Measurements from ENCODE around the gene ALMS1. TPM values are rescaled to one million over a fixed set of nuclear protein-coding genes. Genes with fewer than 3 reads are reported as not detected.

The ALMS1 gene
- total and polyA plus RNA-seq, 2 of the 8 experiments (the other 6 are each of a cell fraction or from before 2014, with no cell fraction given): 21.8 to 45.6 TPM

GRCh38 chr2:73594251-73594650, 208.6 kb downstream of the ALMS1 start:
- H3K27ac ChIP-seq (ENCODE audit: low read depth, low read length): no peak overlapping the region
- WGBS, 2 experiments (ENCODE audit: extremely low coverage in 1 of 2, insufficient coverage in 1 of 2, insufficient read length in 1 of 2, insufficient replicate concordance in 2 of 2, low coverage in 1 of 2, low lambda C conversion rate in 2 of 2, missing lambda C conversion rate in 1 of 2): 98% methylated on average over 2 of the region's 2 CpGs; no CpG with 5 or more reads in 1 of the 2 experiments
- no peak overlapping the region for H4K5ac ChIP-seq (ENCODE audit: insufficient read length, low read depth, low read length)
- H4K8ac ChIP-seq (ENCODE audit: extremely low read depth, insufficient read depth, low read length): no peak overlapping the region
- H3K23me2 ChIP-seq (ENCODE audit: low read depth, low read length): no peaks in the 10 kb centered on the region
- FAIRE-seq (no peak), DNase-seq (ENCODE audit: low read depth in 1 of 2, low spot score in 2 of 2) (no peak)
- no peaks in the 10 kb centered on the region for H3K4me1 ChIP-seq (replicated peaks in 1 of 4; ENCODE audit: control insufficient read depth in 3 of 4, insufficient read depth in 4 of 4, low read length in 3 of 4)
- H3K36me3 ChIP-seq (ENCODE audit: control insufficient read depth in 2 of 4, insufficient read depth in 4 of 4, low read length in 3 of 4): no peaks in the 10 kb centered on the region
- H3K27me3 ChIP-seq (replicated peaks in 1 of 4; ENCODE audit: control insufficient read depth in 3 of 4, extremely low read depth in 1 of 4, insufficient read depth in 3 of 4, low read length in 3 of 4): no peaks in the 10 kb centered on the region
- H3K4me2 ChIP-seq (ENCODE audit: insufficient read depth in 1 of 2, low read depth in 2 of 2, low read length in 2 of 2): no peak overlapping the region
- CTCF ChIA-PET (ENCODE audit: partially characterized antibody): no interaction called here
- no peak overlapping the region for H2BK20ac ChIP-seq (ENCODE audit: low read length)
- H4K91ac ChIP-seq (replicated peaks; ENCODE audit: insufficient read length, low read length): no peak overlapping the region
- H2BK15ac ChIP-seq (ENCODE audit: low read length): no peak overlapping the region
- 0 out of 4 replicates have a peak, but pooled peaks cover 0 to 2% of the 10 kb centered on the region in 2 experiments for H3K9me3 ChIP-seq (ENCODE audit: insufficient read depth in 2 of 2, low read depth in 1 of 2, low read length in 1 of 2)
- no peak overlapping the region for H2BK5ac ChIP-seq (ENCODE audit: low read depth, low read length)
- H3K79me2 ChIP-seq (ENCODE audit: control insufficient read depth in 1 of 2, insufficient read depth in 2 of 2, low read length in 2 of 2): no peaks in the 10 kb centered on the region
- no peak overlapping the region for H2BK120ac ChIP-seq (replicated peaks; ENCODE audit: low read depth, low read length)
- H2BK12ac ChIP-seq (ENCODE audit: low read depth, low read length): no peak overlapping the region
- no peak overlapping the region for H3K14ac ChIP-seq (ENCODE audit: insufficient read length)
- no peak overlapping the region for H3K4ac ChIP-seq (replicated peaks; ENCODE audit: insufficient read length, low read depth, low read length)
- H3K9ac ChIP-seq (replicated peaks in 1 of 4; ENCODE audit: extremely low read depth in 1 of 4, low read depth in 3 of 4, low read length in 3 of 4): no peak overlapping the region
- no peaks in the 10 kb centered on the region for H4K20me1 ChIP-seq (replicated peaks in 1 of 2; ENCODE audit: control insufficient read depth in 1 of 2, insufficient read depth in 2 of 2, low read length in 2 of 2)
- H2AFZ ChIP-seq (ENCODE audit: low read length): no peak overlapping the region
- H3K56ac ChIP-seq (replicated peaks; ENCODE audit: insufficient read length, low read depth, low read length): no peak overlapping the region
- POLR2A ChIA-PET (ENCODE audit: partially characterized antibody): no interaction called here
- no peak overlapping the region for H3K4me3 ChIP-seq (ENCODE audit: extremely low read depth in 1 of 4, insufficient read depth in 2 of 4, low read depth in 3 of 4, low read length in 4 of 4)
- H3K23ac ChIP-seq (ENCODE audit: insufficient read length): no peak overlapping the region
- no peaks in the 10 kb centered on the region for H3K79me1 ChIP-seq (ENCODE audit: low read depth, low read length)
- no peak overlapping the region for H2AK5ac ChIP-seq (ENCODE audit: low read depth, low read length)
- no peak overlapping the region for H3K18ac ChIP-seq (ENCODE audit: extremely low read depth, low read length)
- TF ChIP-seq ATF2 (IDR thresholded peaks at IDR 0.05; ENCODE audit: low read length) (no peak), RXRA (IDR thresholded peaks at IDR 0.05; ENCODE audit: insufficient read depth, low read depth, low read length) (no peak), CREB1 (IDR thresholded peaks at IDR 0.05) (no peak), CBX8 (IDR thresholded peaks at IDR 0.05; ENCODE audit: borderline replicate concordance, low read depth, low read length) (no peak), TAF7 (optimal IDR thresholded peaks at IDR 0.05; ENCODE audit: borderline replicate concordance, low read depth, low read length) (no peak), BRCA1 (IDR thresholded peaks at IDR 0.05; ENCODE audit: low read depth, low read length) (no peak), NANOG (IDR thresholded peaks at IDR 0.05; ENCODE audit: insufficient read depth, low read depth, low read length, poor library complexity, severe bottlenecking) (no peak), EGR1 (IDR thresholded peaks at IDR 0.05; ENCODE audit: borderline replicate concordance, low read depth, low read length) (no peak), TEAD4 (IDR thresholded peaks at IDR 0.05; ENCODE audit: low read depth, low read length) (no peak), EZH2 (IDR thresholded peaks at IDR 0.05; ENCODE audit: low read depth, low read length, severe bottlenecking) (no peak), GTF2F1 (IDR thresholded peaks at IDR 0.05; ENCODE audit: borderline replicate concordance, low read depth, low read length) (no peak), MAFK (IDR thresholded peaks at IDR 0.05; ENCODE audit: low read depth, low read length) (no peak), YY1 (IDR thresholded peaks at IDR 0.05; ENCODE audit: low read depth, low read length) (no peak)
